Gastroesophageal sphincter (tissue), 4 donors: ENCODE measurements around the gene PPM1A. TPM values are rescaled to one million over a fixed set of nuclear protein-coding genes. Genes with fewer than 3 reads are reported as not detected.

Experiments used
- ATAC-seq: fragments of 150-250 bp; one replicate; pipeline ENCODE4 v1.9.1; 2016; ENCODE audit warnings: mild to moderate bottlenecking, moderate library complexity
- H3K27ac ChIP-seq, 4 donors: fragments of 200-600 bp; sonication (generic) in 3 of 4; 1 replicate in 3 of 4; 2 replicates in 1 of 4; pipeline ENCODE4 v1.5.1; 2016 to 2019
- H3K27me3 ChIP-seq: fragments of 200-600 bp; sonication (generic); one replicate; pipeline ENCODE4 v1.5.1; 2019
- H3K36me3 ChIP-seq, 2 donors: fragments of 200-600 bp; sonication (generic); one replicate each; pipeline ENCODE4 v1.5.1; 2019; ENCODE audit warnings: control low read depth in 1 of 2
- H3K4me1 ChIP-seq, 3 donors: fragments of 200-600 bp; sonication (generic); 1 replicate in 2 of 3; 2 replicates in 1 of 3; pipeline ENCODE4 v1.5.1; 2016 to 2019; ENCODE audit warnings: control low read depth in 2 of 3
- H3K4me3 ChIP-seq, 2 donors: fragments of 200-600 bp; sonication (generic); one replicate each; pipeline ENCODE4 v1.5.1; 2019; ENCODE audit warnings: mild to moderate bottlenecking in 1 of 2, moderate library complexity in 1 of 2
- H3K9me3 ChIP-seq, 3 donors: fragments of 200-600 bp; sonication (generic); one replicate each; pipeline ENCODE4 v1.5.1; 2017 to 2019; ENCODE audit warnings: control low read depth in 2 of 3
- EP300 ChIP-seq: sonication (generic); formaldehyde crosslinking; IDR thresholded peaks from one replicate; pipeline ENCODE4 v1.6.1; 2017; ENCODE audit warnings: antibody characterized with exemption, mild to moderate bottlenecking
- POLR2A ChIP-seq, 2 donors: fragments of 450-650 bp; IDR thresholded peaks; one replicate each; pipeline ENCODE4 v1.6.1; 2017; ENCODE audit warnings: antibody characterized with exemption in 2 of 2, mild to moderate bottlenecking in 2 of 2, moderate library complexity in 1 of 2
- POLR2AphosphoS5 ChIP-seq: sonication (generic); formaldehyde crosslinking; IDR thresholded peaks from one replicate; pipeline ENCODE4 v1.6.1; 2017; ENCODE audit warnings: antibody characterized with exemption
- WGBS, 2 donors: methylation state at CpG; one replicate each; pipeline ENCODE4 v1.1.5; 2018; ENCODE audit warnings: low coverage in 1 of 2; 5-methylcytosine and 5-hydroxymethylcytosine counted together
- total RNA-seq, 4 donors: library from RNA; depleted of rRNA; stranded (reverse); fragments of >200 nt; gene quantifications; one replicate each; pipeline ENCODE4 v1.1.0, GENCODE V29; 2016
- TF ChIP-seq, protein P1 (sequence below), 4 experiments: fragments of 200-600 bp in 2 of 4; fragments of 450-650 bp in 2 of 4; sonication (generic) in 1 of 4; IDR thresholded peaks; one replicate each; pipeline ENCODE4 v1.5.1; 2017 to 2019; ENCODE audit warnings: antibody characterized with exemption in 4 of 4, mild to moderate bottlenecking in 2 of 4, moderate library complexity in 2 of 4

PPM1A gene
- total RNA-seq, 4 donors from 2014 or later, result 57.1 to 82.2 (median 70.0) TPM

DNA sequence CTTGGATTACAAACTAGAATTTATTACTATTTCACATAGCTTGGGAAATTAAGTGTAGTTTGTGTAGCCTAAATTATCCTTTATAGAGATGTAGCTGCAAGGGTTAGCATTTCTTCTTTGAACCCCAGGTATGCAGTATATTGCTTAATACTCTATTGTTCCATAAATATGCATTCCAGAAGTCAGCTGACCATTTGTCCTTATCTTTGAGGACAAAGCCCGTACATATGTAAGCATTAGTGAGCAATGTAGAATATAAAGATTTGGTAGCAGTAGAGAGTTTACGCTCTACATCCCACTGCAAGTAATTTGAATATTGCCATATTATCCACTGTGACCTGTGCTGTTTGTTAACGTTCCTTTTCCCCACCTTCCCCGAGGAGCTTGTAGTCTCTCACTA lies 26.9 kb downstream of the PPM1A start:
- WGBS, 2 donors, result 58 to 63% methylated on average over 4 of the region's 4 CpGs
- TF ChIP-seq POLR2AphosphoS5, result no peak
- TF ChIP-seq, protein P1, sequence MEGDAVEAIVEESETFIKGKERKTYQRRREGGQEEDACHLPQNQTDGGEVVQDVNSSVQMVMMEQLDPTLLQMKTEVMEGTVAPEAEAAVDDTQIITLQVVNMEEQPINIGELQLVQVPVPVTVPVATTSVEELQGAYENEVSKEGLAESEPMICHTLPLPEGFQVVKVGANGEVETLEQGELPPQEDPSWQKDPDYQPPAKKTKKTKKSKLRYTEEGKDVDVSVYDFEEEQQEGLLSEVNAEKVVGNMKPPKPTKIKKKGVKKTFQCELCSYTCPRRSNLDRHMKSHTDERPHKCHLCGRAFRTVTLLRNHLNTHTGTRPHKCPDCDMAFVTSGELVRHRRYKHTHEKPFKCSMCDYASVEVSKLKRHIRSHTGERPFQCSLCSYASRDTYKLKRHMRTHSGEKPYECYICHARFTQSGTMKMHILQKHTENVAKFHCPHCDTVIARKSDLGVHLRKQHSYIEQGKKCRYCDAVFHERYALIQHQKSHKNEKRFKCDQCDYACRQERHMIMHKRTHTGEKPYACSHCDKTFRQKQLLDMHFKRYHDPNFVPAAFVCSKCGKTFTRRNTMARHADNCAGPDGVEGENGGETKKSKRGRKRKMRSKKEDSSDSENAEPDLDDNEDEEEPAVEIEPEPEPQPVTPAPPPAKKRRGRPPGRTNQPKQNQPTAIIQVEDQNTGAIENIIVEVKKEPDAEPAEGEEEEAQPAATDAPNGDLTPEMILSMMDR (IDR thresholded peaks at IDR 0.05), result no peak
- no peak for TF ChIP-seq POLR2A (IDR thresholded peaks at IDR 0.05)
- TF ChIP-seq EP300, result no peak
- Histone ChIP-seq H3K9me3 (no peaks in the 10 kb centered on the region), H3K4me3 (no peak overlapping the region), H3K36me3 (no peaks in the 10 kb centered on the region), H3K27ac (no peak overlapping the region), H3K27me3 (no peaks in the 10 kb centered on the region), H3K4me1 (peaks cover 5 to 84% (median 13%) of the 10 kb centered on the region in 3 donors)
- ATAC-seq, result no peak

DNA sequence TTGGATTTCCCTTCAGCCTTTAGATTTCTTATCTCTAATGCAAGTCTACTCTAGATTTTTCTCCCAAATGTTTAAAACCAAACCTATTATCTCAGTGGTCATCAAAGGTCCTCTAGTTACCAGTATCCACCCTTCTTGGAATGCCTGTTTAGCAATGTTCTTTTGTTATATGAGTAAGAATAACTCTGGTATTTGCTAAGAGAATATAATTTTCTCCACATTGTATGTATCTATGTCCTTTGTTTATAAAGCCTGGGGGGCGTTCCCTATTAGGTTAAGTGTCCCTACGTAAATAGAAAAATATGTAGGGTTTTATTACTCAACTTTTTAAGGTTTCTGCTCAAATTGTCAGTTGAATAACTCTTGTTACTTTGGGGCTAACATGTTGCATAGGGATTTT lies 27.3 kb downstream of the PPM1A start:
- peaks cover 5 to 81% (median 13%) of the 10 kb centered on the region in 3 donors for H3K4me1 ChIP-seq
- H3K9me3 ChIP-seq, result no peaks in the 10 kb centered on the region
- TF ChIP-seq, protein P1 (IDR thresholded peaks at IDR 0.05), result no peak
- no peak for TF ChIP-seq EP300
- no peak for TF ChIP-seq POLR2A (IDR thresholded peaks at IDR 0.05)
- no peak for TF ChIP-seq POLR2AphosphoS5
- H3K36me3 ChIP-seq, result no peaks in the 10 kb centered on the region
- no peak overlapping the region for H3K4me3 ChIP-seq
- no peak for ATAC-seq
- WGBS, 2 donors, result 62 to 65% methylated on average over 2 of the region's 2 CpGs
- H3K27me3 ChIP-seq, result no peaks in the 10 kb centered on the region
- no peak overlapping the region for H3K27ac ChIP-seq

DNA sequence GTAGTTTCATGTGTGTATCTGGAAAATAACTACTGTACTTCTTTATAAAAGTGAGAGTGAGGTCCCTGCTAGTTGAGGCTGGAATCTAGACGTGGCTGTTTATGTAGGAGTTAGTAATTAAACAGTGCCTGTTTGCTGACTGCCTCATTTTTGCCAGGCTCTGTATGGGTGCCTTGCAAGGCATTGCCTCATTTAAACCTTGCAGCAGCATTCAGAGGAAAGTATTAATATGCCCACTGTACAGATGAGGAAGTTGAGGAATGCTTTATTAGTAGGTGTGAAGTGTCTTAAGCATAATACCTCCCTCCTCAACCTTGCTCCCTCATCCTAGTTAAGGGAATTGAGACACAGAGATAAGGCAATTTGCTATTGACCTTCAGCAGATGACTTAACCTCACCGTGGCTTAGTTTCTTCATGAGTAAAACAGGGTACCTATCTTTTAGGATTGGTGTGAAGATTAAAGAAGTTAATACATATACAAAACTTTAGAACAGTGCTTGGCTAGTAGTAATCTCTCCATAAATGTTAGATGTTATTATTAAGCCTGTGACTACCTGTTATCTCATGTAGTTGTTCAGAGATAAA lies 28.7 kb downstream of the PPM1A start:
- peaks cover 5 to 67% (median 13%) of the 10 kb centered on the region in 3 donors for H3K4me1 ChIP-seq
- no peak for ATAC-seq
- TF ChIP-seq, protein P1 (IDR thresholded peaks at IDR 0.05), result no peak
- no peak for TF ChIP-seq POLR2AphosphoS5
- no peak for TF ChIP-seq EP300
- no peak for TF ChIP-seq POLR2A (IDR thresholded peaks at IDR 0.05)
- no peaks in the 10 kb centered on the region for H3K27me3 ChIP-seq
- WGBS, 2 donors, result 60 to 86% methylated on average over 2 of the region's 2 CpGs
- peaks cover 0 to 1% of the 10 kb centered on the region in 2 donors for H3K36me3 ChIP-seq
- no peak overlapping the region for H3K27ac ChIP-seq
- H3K9me3 ChIP-seq, result no peaks in the 10 kb centered on the region
- H3K4me3 ChIP-seq, result no peak overlapping the region

DNA sequence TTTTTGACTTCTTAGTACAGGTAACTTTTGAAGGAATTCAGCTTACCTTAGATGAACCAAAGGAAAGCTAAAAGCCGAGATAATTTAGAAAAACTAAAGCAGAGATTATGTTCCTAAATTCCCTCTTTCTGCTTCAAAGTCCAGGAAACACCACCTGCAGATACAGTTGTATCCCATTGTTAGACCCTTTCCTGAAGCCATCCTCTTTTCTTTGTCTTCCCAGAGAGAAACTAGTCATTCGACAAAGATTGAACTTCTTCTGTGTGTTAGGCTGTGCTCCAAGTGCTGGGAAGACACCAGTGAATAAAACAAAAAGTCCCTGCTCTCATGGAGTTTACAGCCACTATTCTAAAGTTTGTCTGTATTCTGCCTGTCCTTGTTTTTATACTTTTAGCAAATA lies 29.3 kb downstream of the PPM1A start:
- no peak for ATAC-seq
- Histone ChIP-seq H3K9me3 (no peaks in the 10 kb centered on the region), H3K4me1 (peaks cover 5 to 61% (median 13%) of the 10 kb centered on the region in 3 donors), H3K36me3 (peaks cover 0 to 8% of the 10 kb centered on the region in 2 donors), H3K27ac (no peak overlapping the region), H3K4me3 (no peak overlapping the region), H3K27me3 (no peaks in the 10 kb centered on the region)
- 46 to 64% methylated on average over 2 of the region's 2 CpGs for WGBS, 2 donors
- TF ChIP-seq POLR2A (IDR thresholded peaks at IDR 0.05) (no peak), EP300 (no peak)

DNA sequence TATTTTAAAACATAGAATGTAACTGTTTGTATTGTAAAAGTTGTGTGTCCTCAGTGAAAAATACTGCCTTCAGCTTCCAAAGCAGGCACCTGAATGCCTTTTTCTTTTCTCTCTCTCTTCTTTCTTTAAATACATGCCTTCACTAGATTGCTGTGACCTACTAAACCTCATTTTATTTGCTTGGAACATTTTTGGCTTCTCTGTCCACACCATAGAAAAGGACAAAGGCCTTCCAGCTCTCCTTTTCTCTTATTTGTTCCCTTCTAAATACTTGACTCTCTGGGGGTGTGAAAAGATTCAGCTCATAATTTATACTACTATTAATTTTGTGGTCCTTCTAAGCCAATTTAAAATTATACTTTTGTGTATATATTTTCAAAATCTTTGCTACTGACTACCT lies 38.4 kb downstream of the PPM1A start:
- no peak overlapping the region for H3K27ac ChIP-seq
- no peak overlapping the region for H3K4me3 ChIP-seq
- no peaks in the 10 kb centered on the region for H3K27me3 ChIP-seq
- H3K9me3 ChIP-seq, result no peaks in the 10 kb centered on the region
- TF ChIP-seq POLR2A (IDR thresholded peaks at IDR 0.05), result no peak
- no peak for TF ChIP-seq EP300
- no peak for TF ChIP-seq POLR2AphosphoS5
- TF ChIP-seq, protein P1 (IDR thresholded peaks at IDR 0.05), result no peak
- peaks cover 0 to 22% (median 0%) of the 10 kb centered on the region in 3 donors for H3K4me1 ChIP-seq
- ATAC-seq, result no peak
- peaks cover 0 to 55% of the 10 kb centered on the region in 2 donors for H3K36me3 ChIP-seq
